Stimulated activated CD4-positive, alpha-beta T cell treated with anti-CD3 and anti-CD28 coated beads, TNF-alpha, amount 100 ng/mL, for 48 hours (primary cell): Measurements from ENCODE around the gene FAHD1.
"Not testable (repeated sequence)": the region's sequence is repeated elsewhere in the genome, so short reads cannot be mapped to it uniquely, and the experiment has no call there.

Experiments
- DNase-seq, 3 donors: peaks; one replicate each; pipeline ENCODE4 v3.0.0-alpha.2; 2020; ENCODE audit warnings: low read depth in 3 of 3

FAHD1 gene

GRCh38 chr16:1846416-1846815 lies 19.4 kb downstream of the FAHD1 start:
- DNase-seq: no peak

DNA sequence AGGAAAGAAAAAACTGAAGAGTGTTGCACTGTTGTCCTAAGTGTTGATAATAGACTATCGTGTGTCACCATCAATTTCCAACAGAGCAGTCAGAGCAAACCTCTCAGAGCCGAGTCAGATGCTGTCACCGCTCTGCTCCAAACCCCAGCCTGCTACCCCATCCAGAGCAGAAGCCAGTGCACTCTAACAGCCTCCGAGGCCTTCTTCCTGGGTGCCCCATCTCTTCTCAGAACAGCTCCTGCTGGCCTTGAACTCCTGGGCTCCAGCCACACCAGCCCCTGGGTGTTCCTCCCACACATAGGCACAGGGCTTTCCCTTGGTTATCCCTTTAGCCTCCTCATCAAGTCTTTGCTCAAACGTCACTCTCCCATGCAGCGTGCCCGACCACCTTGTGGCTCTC lies 24.0 kb downstream of the FAHD1 start:
- no peak for DNase-seq

DNA sequence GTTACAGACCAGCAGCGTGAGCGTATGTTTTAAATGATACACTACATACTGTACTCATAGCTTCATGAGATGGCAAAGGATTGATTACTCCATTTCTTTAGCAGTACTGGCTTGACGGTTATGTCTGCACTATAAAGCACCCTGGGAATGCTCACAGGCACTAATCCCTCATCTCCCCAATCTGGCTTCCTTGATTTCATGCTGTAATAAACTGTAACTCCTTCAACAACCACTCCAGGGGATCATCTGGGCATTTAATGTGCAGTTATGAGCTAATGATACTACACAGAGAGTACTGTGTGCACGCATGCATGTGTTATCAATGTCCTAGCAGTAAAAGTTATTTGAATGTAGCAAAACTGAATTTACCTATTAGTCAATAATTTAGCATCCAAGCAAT lies 24.8 kb downstream of the FAHD1 start:
- no peak for DNase-seq

- no peak for DNase-seq
Observed at GRCh38 chr16:1857433-1858097, 30.6 kb downstream of the FAHD1 start.

GRCh38 chr16:1858189-1858865 lies 31.3 kb downstream of the FAHD1 start:
- no peak for DNase-seq

- no peak for DNase-seq
Observed at GRCh38 chr16:1859650-1860049, 32.6 kb downstream of the FAHD1 start.

- no peak for DNase-seq
Observed at GRCh38 chr16:1861730-1862129, 34.7 kb downstream of the FAHD1 start.

- no peak for DNase-seq
Observed at GRCh38 chr16:1862394-1862793, 35.4 kb downstream of the FAHD1 start.

GRCh38 chr16:1863681-1864460 lies 36.9 kb downstream of the FAHD1 start:
- DNase-seq: no peak

DNA sequence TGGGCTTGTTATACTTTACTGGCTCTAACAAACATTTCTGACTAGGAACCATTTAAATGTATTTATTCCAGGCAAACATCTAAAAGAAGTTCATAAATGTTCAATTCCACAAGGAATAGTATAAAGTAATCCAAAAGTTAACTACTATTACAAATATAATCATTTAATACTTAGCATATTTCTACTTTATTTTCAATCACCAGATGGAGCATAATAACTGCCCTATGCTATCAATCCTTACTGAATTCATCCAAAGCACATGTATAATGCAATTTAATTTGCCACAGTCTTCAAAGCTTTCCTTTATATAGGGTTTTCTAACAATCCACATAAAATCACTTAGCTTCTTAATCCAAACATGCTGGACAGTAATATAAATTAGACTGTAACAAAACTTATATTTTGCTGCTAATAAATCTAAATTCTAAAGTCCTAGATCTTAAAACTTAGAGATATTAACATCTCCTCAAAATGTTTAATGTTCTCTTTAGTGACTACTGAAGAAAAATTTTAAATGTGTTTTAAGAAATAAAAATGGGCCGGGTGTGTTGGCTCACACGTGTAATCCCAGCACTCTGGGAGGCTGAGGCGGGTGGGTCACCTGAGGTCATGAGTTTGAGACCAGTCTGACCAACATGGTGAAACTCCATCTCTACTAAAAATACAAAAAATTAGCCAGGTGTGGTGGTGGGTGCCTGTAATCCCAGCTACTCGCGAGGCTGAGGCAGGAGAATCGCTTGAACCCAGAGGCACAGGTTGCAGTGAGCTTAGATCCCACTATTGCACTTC lies 39.1 kb downstream of the FAHD1 start:
- no peak for DNase-seq

DNA sequence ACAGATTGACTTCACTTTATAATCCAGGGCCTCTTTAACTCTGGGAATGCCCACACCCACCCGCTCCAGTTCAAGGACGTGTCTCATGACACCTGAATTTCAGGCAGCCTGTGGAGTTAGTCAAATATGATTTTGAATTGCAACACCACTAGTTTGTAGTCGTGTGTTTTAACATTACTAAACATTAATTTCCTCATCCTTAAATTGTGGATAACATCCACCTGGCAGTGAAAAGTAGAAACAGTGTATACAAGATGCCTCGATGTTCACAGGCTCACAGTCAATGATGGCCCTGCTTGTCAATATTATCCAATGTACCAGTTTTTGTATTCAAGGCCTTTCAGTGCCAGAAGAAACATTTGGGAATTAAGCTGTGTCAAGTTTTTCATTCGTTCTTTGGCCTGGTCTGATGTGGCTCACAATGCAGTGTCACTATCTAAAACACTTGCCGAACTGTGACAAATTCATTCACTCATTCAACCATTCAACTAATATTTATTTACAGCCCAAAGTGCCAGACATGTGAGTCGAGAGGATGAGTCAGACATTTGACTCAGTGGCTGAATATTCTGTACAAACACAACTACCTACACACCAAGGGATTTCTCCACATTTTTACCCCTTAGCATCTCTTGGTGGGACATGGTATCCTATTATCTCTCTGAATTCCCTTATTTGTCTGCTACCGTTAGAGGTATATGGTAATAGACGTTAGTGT lies 43.5 kb downstream of the FAHD1 start:
- DNase-seq: no peak

GRCh38 chr16:1871974-1872635 lies 45.1 kb downstream of the FAHD1 start, which contains the start of gene MEIOB:
Gene MEIOB, minus strand, starts transcription at chr16:1872164. Its CDS starts 3,989 bp downstream, at chr16:1868175.
- peak; percentile 14 to 48 (median 19) for DNase-seq

GRCh38 chr16:1874854-1875253 lies 47.8 kb downstream of the FAHD1 start:
- no peak for DNase-seq

- DNase-seq: not testable (repeated sequence)
Observed at GRCh38 chr16:1876066-1876465, 49.1 kb downstream of the FAHD1 start.

GRCh38 chr16:1876468-1876867 lies 49.5 kb downstream of the FAHD1 start:
- DNase-seq: no peak

- no peak for DNase-seq
Observed at GRCh38 chr16:1877089-1877488, 50.1 kb downstream of the FAHD1 start.

GRCh38 chr16:1877804-1878203 lies 50.8 kb downstream of the FAHD1 start:
- DNase-seq: no peak

GRCh38 chr16:1878256-1878655 lies 51.2 kb downstream of the FAHD1 start:
- no peak for DNase-seq
